ENCODE measurements around the gene ACAN. TPM values are rescaled to one million over a fixed set of nuclear protein-coding genes. Genes with fewer than 3 reads are reported as not detected.

Gene ACAN
- total RNA-seq, 1 experiment from 2014 or later = 0.50 TPM

GRCh38 chr15:88782465-88782864 is 20.8 kb upstream of the ACAN start:
- no CpG with 5 or more reads among the region's 8 CpGs for WGBS (ENCODE audit: extremely low coverage, insufficient read length, low lambda C conversion rate)
- H3K27me3 Mint-ChIP-seq (ENCODE audit: low read depth) = peaks cover 28% of the 10 kb centered on the region

More at GRCh38 chr15:88782465-88782864, 20.8 kb upstream of the ACAN start:
- Histone ChIP-seq H3K79me1 (ENCODE audit: insufficient read depth, low read depth, low read length, poor library complexity, severe bottlenecking) (no peaks in the 10 kb centered on the region), H2AFZ (ENCODE audit: low read length) (no peak overlapping the region), H2BK15ac (ENCODE audit: low read depth, low read length) (no peak overlapping the region), H3K9ac (ENCODE audit: extremely low read depth, insufficient read length, low read length) (no peak overlapping the region), H2BK20ac (ENCODE audit: low read depth, low read length, poor library complexity, severe bottlenecking) (no peak overlapping the region), H3K14ac (ENCODE audit: insufficient read depth, low read length) (no peak overlapping the region), H3T11ph (ENCODE audit: low read length) (no peak overlapping the region), H3K27me3 (ENCODE audit: insufficient read depth, low read length) (no peaks in the 10 kb centered on the region), H3K23ac (ENCODE audit: insufficient read length, low read depth, low read length) (no peak overlapping the region), H3K79me2 (ENCODE audit: insufficient read depth, low read length) (no peaks in the 10 kb centered on the region), H4K5ac (ENCODE audit: insufficient read length, low read depth, low read length) (no peak overlapping the region), H3K27ac (ENCODE audit: insufficient read length, low read depth, low read length) (no peak overlapping the region), H4K8ac (replicated peaks; ENCODE audit: insufficient read length, low read depth, low read length) (no peak overlapping the region), H3K56ac (ENCODE audit: insufficient read length, low read depth, low read length) (no peak overlapping the region), H2BK5ac (ENCODE audit: insufficient read length, low read length) (no peak overlapping the region), H3K4me2 (ENCODE audit: insufficient read depth, insufficient read length, low read length) (no peak overlapping the region), H2AK5ac (ENCODE audit: insufficient read length, low read length) (no peak overlapping the region), H3K23me2 (ENCODE audit: insufficient read length, low read depth, low read length, poor library complexity, severe bottlenecking) (no peaks in the 10 kb centered on the region), H3K4me1 (ENCODE audit: insufficient read depth, low read length) (no peaks in the 10 kb centered on the region), H4K91ac (ENCODE audit: insufficient read length, low read depth, low read length) (no peak overlapping the region), H3K18ac (ENCODE audit: insufficient read length, low read depth, low read length) (no peak overlapping the region), H4K20me1 (ENCODE audit: control insufficient read depth, insufficient read depth, insufficient read length) (no peaks in the 10 kb centered on the region), H3K9me3 (ENCODE audit: control insufficient read depth, low read depth, low read length) (no peaks in the 10 kb centered on the region), H2BK12ac (ENCODE audit: insufficient read length, low read depth, low read length) (no peak overlapping the region), H2BK120ac (ENCODE audit: low read depth, low read length, poor library complexity, severe bottlenecking) (no peak overlapping the region), H3K4ac (ENCODE audit: low read depth, low read length) (no peak overlapping the region)
- Mint-ChIP-seq H3K36me3 (ENCODE audit: insufficient read depth in 1 of 3, low read depth in 3 of 3) (no peaks in the 10 kb centered on the region), H3K27ac (no peak overlapping the region), H3K4me3 (no peak overlapping the region), H3K9me3 (no peaks in the 10 kb centered on the region; a peak in 1 of 5 replicates), H3K4me1 (no peaks in the 10 kb centered on the region)
- TF ChIP-seq CTCF (conservative IDR thresholded peaks at IDR 0.05) = no peak
- no peak for DNase-seq
